ENCODE measurements around the gene CMTM8.
A peak's percentile ranks its signal among the peaks of the same experiment; 100 is the strongest.

CMTM8 gene

GRCh38 chr3:32310336-32310735 lies 71.9 kb downstream of the CMTM8 start:
- DNase-seq: no peak

GRCh38 chr3:32310918-32311839 lies 72.7 kb downstream of the CMTM8 start:
- DNase-seq: no peak

GRCh38 chr3:32312251-32312650 lies 73.8 kb downstream of the CMTM8 start:
- DNase-seq: no peak

GRCh38 chr3:32313169-32313568 lies 74.7 kb downstream of the CMTM8 start:
- no peak for DNase-seq

- no peak for DNase-seq
Measured at GRCh38 chr3:32313723-32314473, 75.4 kb downstream of the CMTM8 start.

GRCh38 chr3:32315441-32315840 lies 77.0 kb downstream of the CMTM8 start:
- DNase-seq: no peak

- DNase-seq: no peak
Measured at GRCh38 chr3:32316319-32316718, 77.8 kb downstream of the CMTM8 start.

GRCh38 chr3:32316976-32317375 lies 78.5 kb downstream of the CMTM8 start:
- DNase-seq: no peak

- no peak for DNase-seq
Measured at GRCh38 chr3:32319607-32320006, 81.1 kb downstream of the CMTM8 start.

- DNase-seq: no peak
Measured at GRCh38 chr3:32320080-32320479, 81.6 kb downstream of the CMTM8 start.

GRCh38 chr3:32321095-32321790 lies 82.8 kb downstream of the CMTM8 start:
- no peak for DNase-seq

GRCh38 chr3:32322311-32322710 lies 83.8 kb downstream of the CMTM8 start:
- DNase-seq: no peak

GRCh38 chr3:32323604-32324003 lies 85.1 kb downstream of the CMTM8 start:
- no peak for DNase-seq

- DNase-seq: no peak
Measured at GRCh38 chr3:32325201-32325600, 86.7 kb downstream of the CMTM8 start.

GRCh38 chr3:32325927-32326326 lies 87.4 kb downstream of the CMTM8 start:
- no peak for DNase-seq

GRCh38 chr3:32326795-32327194 lies 88.3 kb downstream of the CMTM8 start:
- no peak for DNase-seq

GRCh38 chr3:32334675-32335074 lies 96.2 kb downstream of the CMTM8 start:
- no peak for DNase-seq

GRCh38 chr3:32335365-32336112 lies 97.1 kb downstream of the CMTM8 start:
- no peak for DNase-seq

GRCh38 chr3:32336113-32336498 lies 97.6 kb downstream of the CMTM8 start:
- no peak for DNase-seq

GRCh38 chr3:32337505-32337904 lies 99.0 kb downstream of the CMTM8 start:
- no peak for DNase-seq

GRCh38 chr3:32340039-32340438 lies 101.6 kb downstream of the CMTM8 start:
- DNase-seq: peak; percentile 50

GRCh38 chr3:32340611-32341365 lies 102.3 kb downstream of the CMTM8 start:
- DNase-seq: no peak

Measured in fibroblast of upper back skin (primary cell).